OCI-LY1 (cell line): ENCODE measurements around the gene FTCD.

ENCODE experiments used
- H2AFZ ChIP-seq: fragments of 200-600 bp; sonication (generic), shearing (Covaris generic); 2 replicates; pipeline ENCODE4 v1.6.0; 2014; ENCODE audit warnings: antibody characterized with exemption, mild to moderate bottlenecking, low read length
- H3F3A ChIP-seq: fragments of 200-600 bp; sonication (generic), shearing (Covaris generic); 2 replicates; pipeline ENCODE4 v1.6.0; 2014; ENCODE audit warnings: mild to moderate bottlenecking, antibody characterized with exemption, low read length, moderate library complexity; ENCODE audit not compliant: insufficient read depth
- H3K27ac ChIP-seq: fragments of 200-600 bp; sonication (generic); 2 replicates; pipeline ENCODE4 v1.5.1; 2014; ENCODE audit warnings: low read length, mixed run types, mild to moderate bottlenecking, low read depth; ENCODE audit not compliant: poor library complexity, severe bottlenecking
- H3K27me3 ChIP-seq: fragments of 200-600 bp; sonication (generic); 2 replicates; pipeline ENCODE4 v1.6.0; 2014; ENCODE audit warnings: antibody characterized with exemption, mild to moderate bottlenecking, low read length, moderate library complexity; ENCODE audit not compliant: insufficient read depth
- H3K36me3 ChIP-seq: fragments of 200-600 bp; sonication (generic); 2 replicates; pipeline ENCODE4 v1.6.1; 2014; ENCODE audit warnings: mild to moderate bottlenecking, antibody characterized with exemption, low read length, moderate library complexity, mixed read lengths; ENCODE audit not compliant: insufficient read depth
- H3K4me1 ChIP-seq: fragments of 200-600 bp; sonication (generic); 2 replicates; pipeline ENCODE4 v1.5.1; 2014; ENCODE audit warnings: mild to moderate bottlenecking, low read length, moderate library complexity; ENCODE audit not compliant: insufficient read depth, severe bottlenecking
- H3K4me2 ChIP-seq: fragments of 200-600 bp; sonication (generic), shearing (Covaris generic); 2 replicates; pipeline ENCODE4 v1.6.1; 2014; ENCODE audit warnings: low read length
- H3K4me3 ChIP-seq: fragments of 200-600 bp; sonication (generic); 2 replicates; pipeline ENCODE4 v1.5.1; 2014; ENCODE audit warnings: low read length, low read depth, mild to moderate bottlenecking, mixed read lengths; ENCODE audit not compliant: poor library complexity, severe bottlenecking
- H3K79me2 ChIP-seq: fragments of 200-600 bp; shearing (Covaris generic); 2 replicates; pipeline ENCODE4 v1.6.1; 2016; ENCODE audit warnings: mixed run types, low read length, mixed read lengths; ENCODE audit not compliant: insufficient read depth
- H3K9ac ChIP-seq: fragments of 200-600 bp; sonication (generic), shearing (Covaris generic); 2 replicates; pipeline ENCODE4 v1.6.1; 2014; ENCODE audit warnings: mild to moderate bottlenecking, low read length, mixed read lengths
- H3K9me2 ChIP-seq: fragments of 200-600 bp; sonication (generic), shearing (Covaris generic); 2 replicates; pipeline ENCODE4 v1.6.1; 2014; ENCODE audit warnings: low read depth, mild to moderate bottlenecking, low read length, mixed read lengths
- H3K9me3 ChIP-seq: fragments of 200-600 bp; shearing (Covaris generic); 2 replicates; pipeline ENCODE4 v1.6.1; 2014; ENCODE audit warnings: low read length, mixed read lengths
- H4K20me1 ChIP-seq: fragments of 200-600 bp; sonication (generic), shearing (Covaris generic); 2 replicates; pipeline ENCODE4 v1.6.0; 2016; ENCODE audit warnings: mild to moderate bottlenecking, low read length; ENCODE audit not compliant: insufficient read depth
- CTCF ChIP-seq: fragments of 200-600 bp; sonication (generic), shearing (Covaris generic); IDR thresholded peaks from 2 replicates; pipeline ENCODE4 v1.5.1; 2017; ENCODE audit warnings: mild to moderate bottlenecking, antibody characterized with exemption, low read length, moderate library complexity, mixed read lengths
- EZH2 ChIP-seq: fragments of 200-600 bp; sonication (generic), shearing (Covaris generic); IDR thresholded peaks from 2 replicates; pipeline ENCODE4 v1.8.0; 2017; ENCODE audit warnings: borderline replicate concordance, mixed run types, mild to moderate bottlenecking, antibody characterized with exemption, low read length, moderate library complexity, mixed read lengths

The FTCD gene

GRCh38 chr21:46157987-46158451 lies 2.6 kb upstream of the FTCD start:
- TF ChIP-seq EZH2 (no peak), CTCF (no peak)
- H3K79me2 ChIP-seq = no peaks in the 10 kb centered on the region
- H3K9ac ChIP-seq = no peak overlapping the region
- H2AFZ ChIP-seq = no peak overlapping the region
- H3K4me3 ChIP-seq = no peak overlapping the region
- no peaks in the 10 kb centered on the region for H3K27me3 ChIP-seq
- H3K9me2 ChIP-seq = no peaks in the 10 kb centered on the region
- no peak overlapping the region for H3K4me2 ChIP-seq
- no peaks in the 10 kb centered on the region for H3K36me3 ChIP-seq
- no peaks in the 10 kb centered on the region for H3K9me3 ChIP-seq
- H4K20me1 ChIP-seq = no peaks in the 10 kb centered on the region
- H3K27ac ChIP-seq = no peak overlapping the region
- H3F3A ChIP-seq = no peaks in the 10 kb centered on the region
- H3K4me1 ChIP-seq = no peaks in the 10 kb centered on the region

GRCh38 chr21:46157396-46157986 lies 2.1 kb upstream of the FTCD start:
- Histone ChIP-seq H4K20me1 (no peaks in the 10 kb centered on the region), H3K4me3 (no peak overlapping the region), H3K4me2 (no peak overlapping the region), H3K9ac (no peak overlapping the region), H3K27me3 (no peaks in the 10 kb centered on the region), H3K9me2 (no peaks in the 10 kb centered on the region), H3K36me3 (no peaks in the 10 kb centered on the region), H3K79me2 (no peaks in the 10 kb centered on the region), H3F3A (no peaks in the 10 kb centered on the region), H2AFZ (no peak overlapping the region), H3K9me3 (no peaks in the 10 kb centered on the region), H3K4me1 (no peaks in the 10 kb centered on the region), H3K27ac (no peak overlapping the region)
- TF ChIP-seq EZH2 = no peak
- TF ChIP-seq CTCF = no peak

GRCh38 chr21:46156678-46157077 lies 1.3 kb upstream of the FTCD start:
- H3K27ac ChIP-seq = no peak overlapping the region
- TF ChIP-seq CTCF = no peak

More at GRCh38 chr21:46156678-46157077, 1.3 kb upstream of the FTCD start:
- H3F3A ChIP-seq = no peaks in the 10 kb centered on the region
- no peak overlapping the region for H2AFZ ChIP-seq
- no peaks in the 10 kb centered on the region for H4K20me1 ChIP-seq
- no peaks in the 10 kb centered on the region for H3K36me3 ChIP-seq
- H3K4me1 ChIP-seq = no peaks in the 10 kb centered on the region
- no peak overlapping the region for H3K4me2 ChIP-seq
- H3K9ac ChIP-seq = no peak overlapping the region
- H3K27me3 ChIP-seq = no peaks in the 10 kb centered on the region
- H3K9me3 ChIP-seq = no peaks in the 10 kb centered on the region
- no peaks in the 10 kb centered on the region for H3K9me2 ChIP-seq
- no peaks in the 10 kb centered on the region for H3K79me2 ChIP-seq
- no peak overlapping the region for H3K4me3 ChIP-seq
